Measurements from ENCODE around the gene CARD19. TPM values are rescaled to one million over a fixed set of nuclear protein-coding genes. Genes with fewer than 3 reads are reported as not detected.

The CARD19 gene
- total and polyA plus RNA-seq, 9 of the 15 experiments (the other 6 are each of a cell fraction or from before 2014, with no cell fraction given): 0.90 to 34.9 (median 14.6) TPM

- TF ChIP-seq XRCC4 (IDR thresholded peaks at IDR 0.05; ENCODE audit: extremely low read depth, insufficient read depth, insufficient read length): no peak
- TF ChIP-seq CBFA2T2 (conservative IDR thresholded peaks at IDR 0.05): no peak
- TF ChIP-seq FOXO4 (CRISPR knock-in tag; IDR thresholded peaks at IDR 0.05): no peak
- no peak for TF ChIP-seq NR0B1 (IDR thresholded peaks at IDR 0.05; ENCODE audit: partially characterized antibody)
- TF ChIP-seq CTCFL (IDR thresholded peaks at IDR 0.05; ENCODE audit: borderline replicate concordance, insufficient read depth, low read depth, low read length, poor library complexity, severe bottlenecking): no peak
- no peak for TF ChIP-seq HINFP (tag; conservative IDR thresholded peaks at IDR 0.05; ENCODE audit: low read depth)
- TF ChIP-seq BMI1 (IDR thresholded peaks at IDR 0.05; ENCODE audit: low read length): peak; percentile 37; the same call in 1 of the 2 replicates
- TF ChIP-seq SNAPC5 (CRISPR knock-in tag; IDR thresholded peaks at IDR 0.05): no peak
- TF ChIP-seq ZNF347 (CRISPR knock-in tag; IDR thresholded peaks at IDR 0.05; ENCODE audit: low read depth): no peak
- TF ChIP-seq E2F4 (CRISPR knock-in tag; IDR thresholded peaks at IDR 0.05; ENCODE audit: low read depth): no peak
- no peak for TF ChIP-seq PTRF (tag; IDR thresholded peaks at IDR 0.05)
- TF ChIP-seq CREB3 (tag; conservative IDR thresholded peaks at IDR 0.05; ENCODE audit: low read depth): no peak
- no peak for TF ChIP-seq HDAC8 (tag; IDR thresholded peaks at IDR 0.05)
- no peak for TF ChIP-seq PML (IDR thresholded peaks at IDR 0.05; ENCODE audit: low read length)
- no peak for TF ChIP-seq TCFL5 (CRISPR knock-in tag; conservative IDR thresholded peaks at IDR 0.05)
- TF ChIP-seq MEF2A (IDR thresholded peaks at IDR 0.05; ENCODE audit: control insufficient read depth, low read depth, low read length): no peak
- TF ChIP-seq KLF1 (tag; IDR thresholded peaks at IDR 0.05): no peak
- no peak for TF ChIP-seq FOXJ3 (CRISPR knock-in tag; IDR thresholded peaks at IDR 0.05)
Observed at GRCh38 chr9:93159601-93160471, 63.8 kb downstream of the CARD19 start (continued).

All from K562 (cell line).